MV-4-11 (cell line): Measurements from ENCODE around the gene DROSHA.
"Not testable (repeated sequence)": the region's sequence is repeated elsewhere in the genome, so short reads cannot be mapped to it uniquely, and the experiment has no call there.

ENCODE experiments used
- DNase-seq: peaks from one replicate; lab custom pipeline; 2025; lab: John Stamatoyannopoulos, UW

DROSHA gene

GRCh38 chr5:31531888-31532547 lies at the start of gene DROSHA, which contains the start of gene C5orf22:
DROSHA (minus strand) TSS chr5:31532093; CDS start chr5:31529059, 3,034 bp downstream.
C5orf22 (plus strand) TSS chr5:31532301; CDS start chr5:31532393, 92 bp downstream.
- peak; percentile 96 for DNase-seq

DNA sequence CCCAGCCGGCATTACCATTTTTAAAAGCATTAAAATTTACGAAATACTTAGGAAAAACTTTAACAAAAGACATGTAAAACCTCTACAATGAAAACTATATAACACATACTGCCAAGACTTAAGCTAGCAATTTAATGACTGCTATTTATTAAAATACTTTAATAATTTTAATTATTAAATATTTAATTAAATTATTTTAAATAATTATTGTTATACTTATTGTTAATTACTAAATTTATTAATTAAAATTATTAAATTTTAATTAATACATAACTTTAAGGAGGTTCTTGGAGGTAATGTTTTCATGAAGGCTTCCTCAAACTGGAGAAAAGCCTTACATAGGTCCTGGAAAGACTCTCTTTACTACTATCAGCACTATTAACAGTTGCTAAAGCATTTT lies 47.7 kb upstream of the DROSHA start:
- no peak for DNase-seq

DNA sequence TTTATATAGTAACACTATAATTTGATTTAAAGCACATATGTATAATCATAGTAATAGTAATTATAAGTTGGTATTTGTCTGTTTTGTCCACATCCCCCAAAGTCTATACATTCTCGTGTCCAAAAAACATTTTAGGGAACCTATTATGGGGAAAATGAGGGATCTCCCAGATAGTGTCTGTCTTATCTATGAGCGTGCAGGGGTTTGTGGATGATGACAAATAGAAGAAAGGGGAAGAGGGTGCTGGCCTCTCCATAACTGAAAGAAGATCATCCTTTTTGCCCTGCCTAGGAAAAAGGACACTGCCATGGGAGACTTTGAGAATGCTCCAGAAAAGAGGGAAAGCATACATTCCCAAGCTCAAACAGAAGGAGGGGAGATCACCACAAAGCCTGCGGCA lies 45.5 kb upstream of the DROSHA start:
- no peak for DNase-seq

DNA sequence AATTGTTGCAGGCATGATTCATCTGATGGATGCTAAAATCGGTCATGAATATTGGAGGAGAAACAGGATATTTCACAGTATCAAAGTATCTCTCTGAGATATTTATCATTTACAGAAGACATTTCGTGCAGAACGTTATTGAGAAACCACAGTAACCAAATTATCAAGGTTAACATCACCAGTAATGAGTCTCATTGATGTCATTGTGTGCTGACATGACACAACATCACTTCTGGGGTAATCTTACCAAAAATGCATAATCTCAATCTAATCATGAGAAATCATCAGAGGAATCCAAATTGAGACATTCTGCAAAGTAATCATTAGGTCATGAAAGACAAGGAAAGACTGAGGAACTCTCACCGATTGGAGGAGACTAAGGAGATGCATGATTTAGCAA lies 42.9 kb upstream of the DROSHA start:
- no peak for DNase-seq

DNA sequence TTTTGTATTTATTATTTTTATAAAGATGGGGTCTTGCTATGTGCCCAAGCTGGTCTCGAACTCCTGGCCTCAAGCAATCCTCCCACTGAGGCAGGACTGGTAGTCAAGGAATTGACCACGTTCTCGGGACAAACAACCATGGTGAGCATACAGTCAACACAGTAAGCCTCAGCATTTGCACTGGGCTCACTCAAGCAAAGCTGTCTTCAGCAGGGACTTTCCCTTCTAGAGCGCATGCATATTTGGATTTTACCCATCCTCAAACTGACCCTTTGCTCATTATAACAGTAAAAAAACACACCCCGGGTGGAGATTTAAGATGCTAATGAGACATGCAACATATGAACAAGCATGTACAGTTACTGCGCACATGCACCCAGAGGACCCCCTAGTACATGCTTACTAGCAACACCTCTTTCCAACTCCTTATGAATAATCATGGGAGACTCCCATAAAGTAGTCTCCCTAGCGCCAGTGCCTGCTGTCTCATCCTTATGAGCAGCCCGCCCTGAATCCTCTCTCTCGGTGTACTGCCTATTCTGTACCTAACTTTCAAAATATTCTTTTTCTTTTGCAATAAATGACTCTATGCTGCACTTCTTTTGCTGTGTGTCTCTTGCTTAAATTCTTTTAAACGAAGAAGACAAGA lies 41.7 kb upstream of the DROSHA start:
- DNase-seq, result no peak

- no peak for DNase-seq
Observed at GRCh38 chr5:31569068-31569467, 37.2 kb upstream of the DROSHA start.

DNA sequence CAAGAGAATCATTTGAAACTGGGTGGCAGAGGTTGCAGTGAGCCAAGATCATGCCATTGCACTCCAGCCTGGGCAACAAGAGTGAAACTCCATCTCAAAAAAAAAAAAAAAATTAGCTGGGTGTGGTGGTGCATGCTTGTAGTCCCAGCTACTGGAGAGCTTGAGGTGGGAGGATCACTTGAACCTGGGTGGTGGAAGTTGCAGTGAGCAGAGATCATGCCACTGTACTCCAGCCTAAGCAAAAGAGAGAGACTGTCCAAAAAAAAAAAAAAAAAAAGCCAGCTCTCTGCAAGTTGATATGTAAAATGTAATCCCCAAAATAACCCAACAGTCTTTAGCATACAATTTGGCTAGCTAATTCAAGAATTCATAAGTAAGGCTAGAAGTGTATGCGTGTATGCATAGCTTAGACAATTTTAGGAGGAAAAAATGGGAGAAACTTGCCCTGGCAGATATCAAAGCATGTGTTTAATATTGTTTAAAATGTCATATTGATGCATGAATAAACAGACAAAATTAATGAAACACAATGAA lies 36.5 kb upstream of the DROSHA start:
- no peak for DNase-seq

DNA sequence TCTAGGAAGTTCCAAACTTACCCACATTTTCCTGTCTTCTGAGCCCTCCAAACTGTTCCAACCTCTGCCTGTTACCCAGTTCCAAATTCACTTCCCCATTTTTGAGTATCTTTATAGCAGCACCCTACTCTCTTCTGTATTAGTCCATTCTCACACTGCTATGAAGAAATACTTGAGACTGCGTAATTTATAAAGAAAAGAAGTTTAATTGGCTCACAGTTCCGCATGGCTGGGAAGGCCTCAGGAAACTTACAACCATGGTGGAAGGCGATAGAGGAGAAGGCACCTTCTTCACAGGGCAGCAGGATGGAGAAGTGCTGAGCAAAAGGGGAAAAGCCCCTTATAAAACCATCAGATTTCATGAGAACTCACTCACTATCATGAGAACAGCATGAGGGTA lies 34.5 kb upstream of the DROSHA start:
- DNase-seq, result peak; percentile 81

DNA sequence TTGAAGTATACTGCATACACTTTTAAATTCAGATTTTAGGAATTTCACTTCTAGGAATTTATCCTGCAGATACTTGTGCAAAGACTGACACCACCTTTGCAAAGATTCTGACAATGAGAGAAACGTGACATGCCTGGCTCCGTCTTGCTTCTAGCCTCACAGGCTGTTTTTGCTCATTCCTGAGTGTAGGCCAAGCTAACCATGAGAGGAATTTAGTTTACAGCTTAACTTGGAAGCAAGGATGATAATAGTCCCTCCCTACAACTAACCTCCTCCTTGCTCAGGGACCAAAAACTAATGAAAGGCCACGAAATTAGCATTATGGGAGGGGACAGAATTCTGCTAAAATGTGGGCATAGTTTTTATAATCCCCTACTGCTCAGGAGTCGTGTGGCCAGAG lies 31.3 kb upstream of the DROSHA start:
- DNase-seq, result no peak

GRCh38 chr5:31561946-31562345 lies 30.1 kb upstream of the DROSHA start:
- no peak for DNase-seq

DNA sequence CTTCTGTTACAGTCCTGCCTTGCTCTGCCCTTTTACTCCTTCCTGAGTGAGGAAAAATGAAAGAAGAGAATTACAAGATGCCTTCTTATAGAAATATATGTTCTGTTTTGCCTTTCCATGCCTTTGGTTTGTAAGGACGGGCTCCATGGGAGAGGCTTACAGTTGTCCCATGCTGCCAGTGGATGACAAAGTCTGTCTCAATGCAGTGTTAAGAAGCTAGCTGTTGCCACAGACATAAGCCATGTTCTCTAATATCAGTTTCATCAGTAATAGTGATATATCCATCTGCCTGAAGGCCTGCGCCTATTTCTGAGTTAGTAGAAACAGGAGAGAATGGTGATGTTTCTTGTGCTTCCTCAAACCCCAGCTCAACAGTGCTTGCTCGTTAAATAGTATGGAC lies 28.0 kb upstream of the DROSHA start:
- no peak for DNase-seq

DNA sequence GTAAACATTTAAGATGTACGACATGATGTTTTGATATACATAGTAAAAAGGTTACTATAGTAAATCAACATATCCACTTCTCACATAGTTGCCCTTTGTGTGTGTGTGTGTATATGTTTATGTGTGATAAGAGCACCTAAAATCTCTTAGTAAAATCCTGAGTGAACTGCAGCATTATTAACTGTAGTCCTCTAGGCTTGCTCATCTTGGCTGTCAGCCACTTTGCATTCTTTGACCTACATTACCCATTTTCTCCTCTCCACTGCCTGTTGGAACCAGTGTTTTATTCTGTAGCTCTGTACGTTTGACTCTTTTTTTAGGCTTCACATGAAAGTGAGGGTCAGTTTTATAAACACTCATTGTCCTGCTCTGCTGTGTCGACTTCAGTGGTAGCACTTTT lies 24.6 kb upstream of the DROSHA start:
- DNase-seq, result no peak

DNA sequence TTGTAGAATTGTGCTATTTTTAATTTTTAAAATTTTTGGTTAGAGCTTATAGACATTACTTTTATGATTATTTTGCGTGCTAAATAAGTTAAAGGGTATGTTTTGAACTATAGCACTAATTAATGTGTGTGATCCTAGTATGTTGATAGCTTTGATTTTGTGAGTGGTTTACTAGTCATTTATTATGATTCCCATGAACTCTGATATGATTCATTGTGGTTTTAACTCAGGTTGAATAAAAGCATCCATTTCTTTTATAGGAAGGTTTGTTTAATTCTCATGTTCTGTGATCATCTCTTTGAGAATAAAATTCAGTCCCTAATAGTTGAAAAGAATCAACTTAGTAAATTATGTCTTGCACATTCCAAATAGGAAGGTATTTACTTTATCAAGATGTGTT lies 22.7 kb upstream of the DROSHA start:
- no peak for DNase-seq

DNA sequence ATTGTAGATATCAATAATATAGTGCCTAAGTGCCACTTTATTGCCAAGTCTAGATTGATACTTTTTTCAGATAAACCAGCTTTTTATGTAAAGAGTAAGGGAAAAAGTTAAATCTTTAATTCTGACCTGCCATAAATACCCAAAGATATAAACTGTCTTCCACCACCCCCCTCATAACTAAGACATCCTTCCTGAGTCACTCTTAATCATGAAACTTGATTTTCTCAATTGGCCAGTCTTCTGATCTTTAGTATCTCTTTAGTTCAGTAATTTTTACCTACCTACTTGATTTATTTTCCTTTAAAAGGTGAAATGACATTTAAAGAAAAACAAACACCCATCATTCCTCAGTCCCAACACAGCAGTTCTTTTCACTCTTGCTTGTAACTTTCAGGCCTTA lies 22.0 kb upstream of the DROSHA start:
- no peak for DNase-seq

GRCh38 chr5:31551878-31552277 lies 20.0 kb upstream of the DROSHA start:
- DNase-seq, result no peak

- DNase-seq, result not testable (repeated sequence)
Observed at GRCh38 chr5:31549114-31549513, 17.2 kb upstream of the DROSHA start.

GRCh38 chr5:31537851-31538250 lies 6.0 kb upstream of the DROSHA start:
- DNase-seq, result no peak

GRCh38 chr5:31537349-31537748 lies 5.5 kb upstream of the DROSHA start:
- DNase-seq, result no peak

DNA sequence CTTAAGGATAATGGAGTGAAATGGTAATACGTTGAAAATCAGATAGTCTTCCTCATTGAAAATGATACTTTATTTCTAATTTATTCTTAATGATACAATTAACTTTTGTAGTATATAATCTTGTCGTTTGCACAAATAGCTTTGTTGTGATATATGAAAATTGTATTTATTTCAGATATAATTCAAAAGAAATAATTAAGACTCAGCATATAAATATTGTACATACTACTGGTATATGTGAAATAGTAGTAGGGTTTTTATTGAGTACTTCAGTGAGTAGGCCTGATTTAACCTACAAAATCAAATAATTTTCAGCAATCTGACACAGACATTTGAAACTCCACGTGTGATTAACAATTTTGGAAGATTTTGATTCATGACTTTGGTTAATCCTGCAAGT lies 5.0 kb upstream of the DROSHA start:
- DNase-seq, result no peak

DNA sequence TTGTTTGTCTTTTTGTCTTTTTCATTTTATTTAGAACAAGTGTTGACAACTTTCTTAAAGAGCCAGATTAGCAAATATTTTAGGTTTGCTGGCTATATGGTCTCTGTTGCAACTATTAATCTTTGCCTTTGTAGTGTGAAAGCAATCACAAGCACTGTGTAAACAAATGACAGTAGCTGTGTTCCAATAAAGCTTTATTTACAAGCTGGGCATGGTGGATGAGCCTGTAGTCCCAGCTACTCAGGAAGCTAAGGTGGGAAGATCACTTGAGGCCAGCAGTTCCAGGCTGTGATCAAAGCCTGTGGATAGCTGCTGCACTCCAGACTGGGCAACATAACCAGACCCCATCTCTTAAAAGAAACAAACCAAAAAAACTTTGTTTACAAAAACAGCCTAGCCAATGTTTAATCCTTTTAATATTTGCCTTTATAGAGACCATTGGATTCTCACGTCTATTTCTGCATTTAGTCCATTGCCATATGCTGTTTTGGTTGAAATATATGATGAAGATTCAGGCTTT lies 2.7 kb upstream of the DROSHA start:
- no peak for DNase-seq

DNA sequence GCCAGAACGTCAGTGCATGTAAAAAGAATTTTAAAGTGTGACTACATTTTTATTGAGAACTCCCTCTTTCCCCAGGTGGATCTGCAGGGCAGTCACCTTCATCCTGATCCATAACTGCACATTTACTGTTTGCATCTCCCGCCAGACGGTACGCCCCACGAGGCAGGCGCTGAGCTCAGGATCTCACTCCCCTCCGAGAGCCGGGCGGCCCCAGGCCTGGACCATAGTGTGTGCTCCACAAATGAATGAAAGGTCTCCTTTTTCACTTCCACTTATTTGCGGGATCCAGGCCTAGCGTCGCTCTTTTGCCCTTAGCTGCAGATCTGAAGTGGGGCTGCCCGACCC lies 378 bp downstream of the DROSHA start:
- DNase-seq, result peak; percentile 51

DNA sequence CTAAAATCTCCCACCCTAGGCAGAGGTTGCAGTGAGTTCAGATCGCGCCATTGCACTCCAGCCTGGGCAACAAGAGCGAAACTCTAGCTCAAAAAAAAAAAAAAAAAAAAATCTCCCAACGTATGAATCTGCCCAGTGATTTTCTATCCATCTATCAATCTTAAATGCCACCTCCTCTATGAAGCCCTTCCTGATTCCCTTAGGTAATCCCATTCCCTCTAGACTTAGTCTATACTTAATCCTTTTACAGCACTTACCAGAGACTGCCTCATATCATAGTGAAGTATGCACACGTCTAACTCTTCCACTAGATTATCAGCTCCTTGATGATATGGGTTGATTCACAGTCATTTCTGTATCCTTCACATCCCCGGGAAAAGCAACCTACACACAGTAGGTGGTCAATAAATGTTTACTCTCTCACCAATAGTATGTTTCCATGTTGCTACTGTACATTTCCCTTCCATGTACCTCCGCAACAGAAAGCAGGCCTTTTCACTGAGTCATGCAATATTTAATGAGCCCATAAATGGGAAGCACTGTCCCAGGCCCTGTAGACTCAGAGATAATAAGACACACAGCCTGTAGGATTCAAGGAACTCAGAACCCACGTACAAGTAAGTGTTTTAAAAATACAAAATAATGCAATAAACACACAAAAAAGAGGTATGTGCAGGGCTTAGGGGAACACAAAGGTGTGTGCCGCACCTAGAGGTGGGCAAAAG lies 1.2 kb downstream of the DROSHA start:
- DNase-seq, result no peak

- no peak for DNase-seq
Observed at GRCh38 chr5:31523041-31523440, 8.9 kb downstream of the DROSHA start.
